ENCODE data around the gene MFAP4.

The MFAP4 gene

GRCh38 chr17:19384723-19385391, 2.1 kb downstream of the MFAP4 start:
- Histone ChIP-seq H3K9me3 (ENCODE audit: insufficient read depth, low read length) (no peaks in the 10 kb centered on the region), H3K9ac (ENCODE audit: low read length) (no peak overlapping the region), H3K27ac (ENCODE audit: low read depth, low read length) (no peak overlapping the region), H3K4me3 (ENCODE audit: insufficient read depth, low read length, poor library complexity, severe bottlenecking) (no peak overlapping the region), H4K20me1 (ENCODE audit: low read depth, low read length) (no peaks in the 10 kb centered on the region), H3F3A (ENCODE audit: insufficient read depth) (no peaks in the 10 kb centered on the region), H3K9me2 (replicated peaks; ENCODE audit: insufficient read depth, low read length) (no peaks in the 10 kb centered on the region), H3K36me3 (ENCODE audit: low read length) (no peaks in the 10 kb centered on the region), H3K4me2 (ENCODE audit: low read depth, low read length, poor library complexity, severe bottlenecking) (no peak overlapping the region), H3K27me3 (ENCODE audit: low read length) (no peaks in the 10 kb centered on the region), H3K79me2 (ENCODE audit: insufficient read depth, low read length) (no peaks in the 10 kb centered on the region), H2AFZ (ENCODE audit: low read depth, low read length, severe bottlenecking) (no peak overlapping the region)
- TF ChIP-seq EZH2phosphoT487 (conservative IDR thresholded peaks at IDR 0.05; ENCODE audit: low read length) (no peak), CTCF (IDR thresholded peaks at IDR 0.05; ENCODE audit: insufficient read depth, low read length, poor library complexity, severe bottlenecking) (no peak)

- no peak overlapping the region for H2AFZ ChIP-seq (ENCODE audit: low read depth, low read length, severe bottlenecking)
- no peaks in the 10 kb centered on the region for H3K36me3 ChIP-seq (ENCODE audit: low read length)
- H3K9ac ChIP-seq (ENCODE audit: low read length): no peak overlapping the region
- no peak for TF ChIP-seq CTCF (IDR thresholded peaks at IDR 0.05; ENCODE audit: insufficient read depth, low read length, poor library complexity, severe bottlenecking)
- H3K27ac ChIP-seq (ENCODE audit: low read depth, low read length): no peak overlapping the region
- H3K4me3 ChIP-seq (ENCODE audit: insufficient read depth, low read length, poor library complexity, severe bottlenecking): no peak overlapping the region
- no peaks in the 10 kb centered on the region for H3K27me3 ChIP-seq (ENCODE audit: low read length)
- peaks cover 1% of the 10 kb centered on the region; the same call in 1 of the 2 replicates for H3K79me2 ChIP-seq (ENCODE audit: insufficient read depth, low read length)
- no peaks in the 10 kb centered on the region for H3K9me3 ChIP-seq (ENCODE audit: insufficient read depth, low read length)
- no peaks in the 10 kb centered on the region for H3F3A ChIP-seq (ENCODE audit: insufficient read depth)
- no peak overlapping the region for H3K4me2 ChIP-seq (ENCODE audit: low read depth, low read length, poor library complexity, severe bottlenecking)
- no peaks in the 10 kb centered on the region for H3K9me2 ChIP-seq (replicated peaks; ENCODE audit: insufficient read depth, low read length)
- H4K20me1 ChIP-seq (ENCODE audit: low read depth, low read length): no peaks in the 10 kb centered on the region
Observed at GRCh38 chr17:19383681-19384470, 3.1 kb downstream of the MFAP4 start.

- Histone ChIP-seq H4K20me1 (ENCODE audit: low read depth, low read length) (no peaks in the 10 kb centered on the region), H3K9ac (ENCODE audit: low read length) (no peak overlapping the region), H3K4me2 (ENCODE audit: low read depth, low read length, poor library complexity, severe bottlenecking) (no peak overlapping the region), H3K79me2 (ENCODE audit: insufficient read depth, low read length) (peaks cover 5% of the 10 kb centered on the region; the same call in 1 of the 2 replicates), H2AFZ (ENCODE audit: low read depth, low read length, severe bottlenecking) (no peak overlapping the region), H3K9me3 (ENCODE audit: insufficient read depth, low read length) (no peaks in the 10 kb centered on the region), H3F3A (ENCODE audit: insufficient read depth) (no peaks in the 10 kb centered on the region), H3K27ac (ENCODE audit: low read depth, low read length) (no peak overlapping the region), H3K9me2 (replicated peaks; ENCODE audit: insufficient read depth, low read length) (no peaks in the 10 kb centered on the region), H3K27me3 (ENCODE audit: low read length) (no peaks in the 10 kb centered on the region), H3K4me3 (ENCODE audit: insufficient read depth, low read length, poor library complexity, severe bottlenecking) (no peak overlapping the region), H3K36me3 (ENCODE audit: low read length) (no peaks in the 10 kb centered on the region)
- TF ChIP-seq EZH2phosphoT487 (conservative IDR thresholded peaks at IDR 0.05; ENCODE audit: low read length) (no peak), CTCF (IDR thresholded peaks at IDR 0.05; ENCODE audit: insufficient read depth, low read length, poor library complexity, severe bottlenecking) (no peak)
Observed at GRCh38 chr17:19382531-19383444, 4.2 kb downstream of the MFAP4 start.
